Heart left ventricle (tissue), 16 donors: ENCODE results near the gene DES. TPM values are rescaled to one million over a fixed set of nuclear protein-coding genes. Genes with fewer than 3 reads are reported as not detected.

Source experiments
- ATAC-seq, 4 donors: fragments of 200-7000 bp; cut with Tn5 transposase; one replicate each; pipeline ENCODE4 v1.9.1; 2020 to 2022; ENCODE audit warnings: moderate library complexity in 4 of 4, mild to moderate bottlenecking in 3 of 4, moderate number of reproducible peaks in 1 of 4
- DNase-seq, 5 donors: peaks; one replicate each; pipeline ENCODE4 v3.0.0-alpha.2; 2020
- H3K27ac ChIP-seq, 12 donors: fragments of 200-600 bp; sonication (generic) in 4 of 12; one replicate each; pipeline versions ENCODE4 v1.5.0 to v1.8.0; 2016 to 2022; ENCODE audit warnings: mild to moderate bottlenecking in 2 of 12
- H3K27me3 ChIP-seq, 9 donors: fragments of 200-600 bp; sonication (generic) in 2 of 9; one replicate each; pipeline versions ENCODE4 v1.5.1 to v1.8.0; 2016 to 2022; ENCODE audit warnings: mild to moderate bottlenecking in 3 of 9
- H3K36me3 ChIP-seq, 9 donors: fragments of 200-600 bp; sonication (generic) in 2 of 9; one replicate each; pipeline versions ENCODE4 v1.5.0 to v1.8.0; 2018 to 2022; ENCODE audit warnings: mild to moderate bottlenecking in 2 of 9
- H3K4me1 ChIP-seq, 12 donors: fragments of 200-600 bp; sonication (generic) in 4 of 12; one replicate each; pipeline versions ENCODE4 v1.5.0 to v1.8.0; 2016 to 2022; ENCODE audit warnings: mild to moderate bottlenecking in 3 of 12
- H3K4me3 ChIP-seq, 12 donors: fragments of 200-600 bp; sonication (generic) in 4 of 12; one replicate each; pipeline versions ENCODE4 v1.5.0 to v1.8.0; 2017 to 2022; ENCODE audit warnings: mild to moderate bottlenecking in 9 of 12, moderate library complexity in 4 of 12
- H3K9me3 ChIP-seq, 12 donors: fragments of 200-600 bp; sonication (generic) in 4 of 12; one replicate each; pipeline versions ENCODE4 v1.5.0 to v1.8.0; 2016 to 2022; ENCODE audit warnings: mild to moderate bottlenecking in 1 of 12
- CTCF ChIP-seq, 12 donors: fragments of 200-600 bp; sonication (generic) in 4 of 12; IDR thresholded peaks; one replicate each; pipeline versions ENCODE4 v1.5.0 to v1.8.0; 2018 to 2022; ENCODE audit warnings: antibody characterized with exemption in 12 of 12, mild to moderate bottlenecking in 5 of 12
- POLR2A ChIP-seq, 2 donors: fragments of 450-650 bp; IDR thresholded peaks; one replicate each; pipeline ENCODE4 v1.6.1; 2017; ENCODE audit warnings: antibody characterized with exemption in 2 of 2, mild to moderate bottlenecking in 2 of 2, moderate library complexity in 2 of 2
- WGBS, 4 donors: extraction: QIAGEN DNeasy Blood & Tissue Kit in 2 of 4; methylation state at CpG; one replicate each; pipeline versions ENCODE4 v1.1.5 to v1.1.7; 2013 to 2018; 5-methylcytosine and 5-hydroxymethylcytosine counted together
- intact Hi-C, 10 donors: fragments of 100-400 bp; cut with DNase I; formaldehyde crosslinking; loops; one replicate each; pipeline versions ENCODE4 v1.11.1 to v1.14.2; 2022
- polyA plus RNA-seq, 2 donors: library from polyadenylated mRNA; stranded (reverse); fragments of 200-250 nt; gene quantifications; one replicate each; pipeline ENCODE4 v1.2.3, GENCODE V29; 2013
- total RNA-seq, 9 donors: library from RNA; depleted of rRNA in 2 of 9; stranded (reverse); fragments of >200 nt in 2 of 9; fragmentation: NEBNext Ultra II Directional in 3 of 9; extraction: Animal tissue kit (Norgen Biotek cat#: 25700) in 3 of 9; gene quantifications; one replicate each; pipeline versions ENCODE4 v1.1.0 to v1.2.4, GENCODE V29; 2016 to 2023
- donor health status: ischemic (EF 13 %, LVEDD 7.1; RV severe dilation, severe dysfunction).
- donor health status: healthy with polysubstance abuse.
- donor health status: DM: no; HTN: yes; CAD: no.
- donor health status: DM: no; HTN: no; CAD: no.
- donor health status: ischemic (EF 25% LVEDD 6.9; RV normal size, moderate dysfunction).
- donor health status: ischemic (EF 25% LVEDD 5.7; RV mildly dilated, moderate dysfunction).
- donor health status: healthy.
- donor health status: DM: yes; HTN: yes; CAD: no.
- donor health status: ischemic (EF 35%, LVEDD 5.7; RV mildly dilated, moderate dysfunction).
- donor health status: nonischemic (EF 11% LVEDD 7.7; RV severe dilation, severe dysfunction).
- donor health status: DM: yes; HTN: yes; CAD: no.
- donor health status: PGD.
- donor health status: ischemic (EF 29% LVEDD 5.4; RV normal size, mild dysfunction).
- donor health status: nonischemic (EF 23%, LVEDD 6.1; RV moderate dilation, normal function).

Gene DES
- total and polyA plus RNA-seq, 11 donors = 9,618 to 28,674 (median 17,979) TPM

- Histone ChIP-seq H3K4me1 (peaks cover 0 to 76% (median 13%) of the 10 kb centered on the region in 12 donors), H3K27me3 (peaks cover 0 to 46% (median 9%) of the 10 kb centered on the region in 9 donors), H3K27ac (peak overlapping the region in 11 of 12 donors; percentile 17 to 96 (median 83)), H3K9me3 (no peaks in the 10 kb centered on the region), H3K36me3 (no peaks in the 10 kb centered on the region), H3K4me3 (peak overlapping the region in 3 of 12 donors; percentile 42 to 63 (median 60))
- 65 to 80% (median 78%) methylated on average over 6 of the region's 6 CpGs for WGBS, 4 donors
- DNase-seq (peak in 1 of 5 donors; percentile 8), ATAC-seq (no peak)
- TF ChIP-seq POLR2A (IDR thresholded peaks at IDR 0.05) = no peak
- intact Hi-C loops = no loop called here
Measured at GRCh38 chr2:219440388-219441256, 22.4 kb downstream of the DES start.

- H3K4me3 ChIP-seq = peak overlapping the region; percentile 39 to 63 (median 52)
- H3K27ac ChIP-seq = peak overlapping the region; percentile 17 to 96 (median 82)
- 1 to 3% (median 3%) methylated on average over 23 to 78 of the region's 78 CpGs for WGBS, 4 donors
- ATAC-seq = peak; percentile 17 to 57 (median 45)
- TF ChIP-seq POLR2A (IDR thresholded peaks at IDR 0.05) (peak in 1 of 2 donors; percentile 28), CTCF (IDR thresholded peaks at IDR 0.05) (no peak)
- H3K9me3 ChIP-seq = no peaks in the 10 kb centered on the region
- no peaks in the 10 kb centered on the region for H3K36me3 ChIP-seq
- peaks cover 0 to 36% (median 8%) of the 10 kb centered on the region in 9 donors for H3K27me3 ChIP-seq
- DNase-seq = peak in 4 of 5 donors; percentile 64 to 77 (median 71)
- peaks cover 0 to 76% (median 17%) of the 10 kb centered on the region in 12 donors for H3K4me1 ChIP-seq
- intact Hi-C loops = no loop called here
Measured at GRCh38 chr2:219441451-219442255, 23.5 kb downstream of the DES start.

DNA sequence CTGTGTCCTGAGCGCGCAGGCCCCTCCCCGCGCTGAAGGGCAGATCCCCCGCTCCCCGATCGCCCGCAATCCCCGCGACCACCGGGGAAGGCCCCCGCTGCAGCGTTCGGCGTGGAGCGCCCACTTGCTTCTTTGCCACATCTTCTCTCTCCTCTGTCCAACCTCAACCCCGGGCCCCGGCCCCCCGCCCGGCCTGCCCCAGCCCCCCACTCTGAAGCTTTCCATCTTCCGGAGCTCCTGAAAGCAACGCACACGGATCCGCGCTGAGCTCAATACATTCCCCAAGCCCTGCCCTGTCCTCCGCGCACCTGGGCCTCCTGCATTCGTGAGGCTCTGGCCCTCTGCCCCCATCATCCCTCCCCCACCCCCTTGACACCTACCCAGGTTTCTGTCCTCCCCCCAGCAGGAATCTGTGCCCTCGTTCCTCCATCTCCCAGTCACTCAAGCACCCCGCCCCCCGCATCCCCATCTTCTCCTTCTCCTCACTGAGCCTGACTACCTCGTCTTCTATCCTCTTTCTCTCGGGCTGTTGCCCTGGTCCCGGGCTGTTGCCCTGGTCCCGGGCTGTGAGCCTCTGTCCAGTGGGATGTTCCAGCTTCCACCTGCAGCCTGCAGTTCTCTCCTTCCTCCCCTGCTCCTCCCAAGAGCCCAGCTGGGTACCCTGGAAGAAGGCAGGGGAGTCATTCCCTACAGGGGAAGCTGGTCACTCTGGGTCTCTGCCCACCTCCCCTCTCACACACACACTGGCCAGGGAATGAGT lies 24.3 kb downstream of the DES start:
- H3K9me3 ChIP-seq = no peaks in the 10 kb centered on the region
- peaks cover 0 to 34% (median 8%) of the 10 kb centered on the region in 9 donors for H3K27me3 ChIP-seq
- ATAC-seq (no peak), DNase-seq (peak in 1 of 5 donors; percentile 22)
- peaks cover 0 to 78% (median 17%) of the 10 kb centered on the region in 12 donors for H3K4me1 ChIP-seq
- TF ChIP-seq CTCF (IDR thresholded peaks at IDR 0.05) (no peak), POLR2A (IDR thresholded peaks at IDR 0.05) (no peak)
- peak overlapping the region; percentile 39 to 63 (median 52) for H3K4me3 ChIP-seq
- 9 to 12% (median 11%) methylated on average over 28 to 35 of the region's 35 CpGs for WGBS, 4 donors
- no peaks in the 10 kb centered on the region for H3K36me3 ChIP-seq
- H3K27ac ChIP-seq = peak overlapping the region in 10 of 12 donors; percentile 68 to 96 (median 85)
- intact Hi-C loops = no loop called here

DNA sequence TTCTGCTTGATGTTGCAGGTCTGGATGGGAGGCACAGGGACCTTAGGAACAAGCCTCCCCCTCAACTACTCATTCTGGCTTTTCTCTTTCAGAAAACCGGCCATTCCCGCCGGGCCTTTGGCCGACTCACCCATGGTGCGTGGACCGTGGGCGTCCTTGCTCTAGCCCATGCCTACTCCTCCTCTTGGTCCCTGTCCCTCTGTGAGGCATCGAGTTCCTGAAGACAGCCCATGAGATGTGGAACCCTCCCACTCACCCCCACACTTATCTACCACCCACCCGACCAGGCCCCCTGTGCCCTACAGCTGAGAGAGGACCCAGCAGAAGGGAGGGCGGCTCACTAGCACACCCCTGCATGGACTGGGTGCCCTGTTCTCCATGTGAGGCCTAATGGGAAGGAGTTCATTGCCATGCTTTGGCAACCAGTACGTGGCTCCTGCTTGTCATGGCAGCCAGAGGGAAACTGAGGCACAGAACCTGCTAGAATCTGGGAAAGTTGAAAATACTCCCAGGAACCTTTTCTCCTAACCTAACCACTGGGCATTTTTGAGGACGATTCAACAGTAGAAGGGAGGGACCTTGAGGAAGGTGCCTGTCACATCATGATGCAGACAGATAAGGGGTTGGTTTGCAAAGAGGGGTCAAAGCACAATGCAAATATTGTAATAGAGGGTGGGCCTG lies 25.0 kb downstream of the DES start:
- Histone ChIP-seq H3K27ac (peak overlapping the region in 5 of 12 donors; percentile 34 to 96 (median 90)), H3K4me3 (peak overlapping the region in 2 of 12 donors; percentile 63), H3K36me3 (no peaks in the 10 kb centered on the region), H3K9me3 (no peaks in the 10 kb centered on the region), H3K27me3 (peaks cover 0 to 41% (median 8%) of the 10 kb centered on the region in 9 donors), H3K4me1 (peaks cover 0 to 76% (median 17%) of the 10 kb centered on the region in 12 donors)
- no peak for TF ChIP-seq POLR2A (IDR thresholded peaks at IDR 0.05)
- no peak for TF ChIP-seq CTCF (IDR thresholded peaks at IDR 0.05)
- intact Hi-C loops = no loop called here
- ATAC-seq (no peak), DNase-seq (peak in 2 of 5 donors; percentile 16 to 33)
- 76 to 86% (median 81%) methylated on average over 12 of the region's 12 CpGs for WGBS, 4 donors
